IMR-90 (cell line): Measurements from ENCODE around the gene MAP1LC3B2.

ENCODE experiments used
- CEBPB ChIP-seq: IDR thresholded peaks from 2 replicates; pipeline ENCODE4 v1.6.1; 2012; ENCODE audit warnings: low read depth, low read length, improper control_type of control experiment
- CHD1 ChIP-seq: IDR thresholded peaks from 2 replicates; pipeline ENCODE4 v1.6.1; 2012; ENCODE audit warnings: low read depth, low read length, improper control_type of control experiment
- MXI1 ChIP-seq: IDR thresholded peaks from 2 replicates; pipeline ENCODE4 v1.6.1; 2012; ENCODE audit warnings: low read depth, mild to moderate bottlenecking, low read length, moderate library complexity, borderline replicate concordance
- POLR2A ChIP-seq: IDR thresholded peaks from 2 replicates; pipeline ENCODE4 v1.6.1; 2012; ENCODE audit warnings: mild to moderate bottlenecking, low read depth, low read length
- RCOR1 ChIP-seq: IDR thresholded peaks from 2 replicates; pipeline ENCODE4 v1.6.1; 2012; ENCODE audit warnings: mild to moderate bottlenecking, low read length, improper control_type of control experiment; ENCODE audit not compliant: insufficient replicate concordance
- RFX5 ChIP-seq: IDR thresholded peaks from 2 replicates; pipeline ENCODE4 v1.8.0; 2012; ENCODE audit warnings: low read depth, mild to moderate bottlenecking, low read length, moderate library complexity
- SMC3 ChIP-seq: fragments of 150-350 bp; IDR thresholded peaks from 2 replicates; pipeline ENCODE4 v1.6.1; 2016; ENCODE audit warnings: low read depth, mild to moderate bottlenecking, antibody characterized with exemption, low read length, moderate library complexity
- USF2 ChIP-seq: fragments of 150-350 bp; IDR thresholded peaks from 2 replicates; pipeline ENCODE4 v1.6.1; 2017; ENCODE audit warnings: mild to moderate bottlenecking, antibody characterized with exemption, low read length, low read depth
- TF ChIP-seq, protein P1 (sequence below): conservative IDR thresholded peaks from 2 replicates; pipeline ENCODE4 v1.5.1; 2012; ENCODE audit warnings: mild to moderate bottlenecking, low read depth, low read length, improper control_type of control experiment
- TF ChIP-seq, protein P2 (sequence below): fragments of 150-350 bp; IDR thresholded peaks from 2 replicates; pipeline ENCODE4 v1.6.1; 2016; ENCODE audit warnings: low read depth, mild to moderate bottlenecking, low read length, moderate library complexity, borderline replicate concordance

- TF ChIP-seq POLR2A (no peak), CEBPB (no peak), CHD1 (no peak), RFX5 (no peak), RCOR1 (no peak), MXI1 (no peak), USF2 (no peak), SMC3 (no peak)
- TF ChIP-seq, protein P1, sequence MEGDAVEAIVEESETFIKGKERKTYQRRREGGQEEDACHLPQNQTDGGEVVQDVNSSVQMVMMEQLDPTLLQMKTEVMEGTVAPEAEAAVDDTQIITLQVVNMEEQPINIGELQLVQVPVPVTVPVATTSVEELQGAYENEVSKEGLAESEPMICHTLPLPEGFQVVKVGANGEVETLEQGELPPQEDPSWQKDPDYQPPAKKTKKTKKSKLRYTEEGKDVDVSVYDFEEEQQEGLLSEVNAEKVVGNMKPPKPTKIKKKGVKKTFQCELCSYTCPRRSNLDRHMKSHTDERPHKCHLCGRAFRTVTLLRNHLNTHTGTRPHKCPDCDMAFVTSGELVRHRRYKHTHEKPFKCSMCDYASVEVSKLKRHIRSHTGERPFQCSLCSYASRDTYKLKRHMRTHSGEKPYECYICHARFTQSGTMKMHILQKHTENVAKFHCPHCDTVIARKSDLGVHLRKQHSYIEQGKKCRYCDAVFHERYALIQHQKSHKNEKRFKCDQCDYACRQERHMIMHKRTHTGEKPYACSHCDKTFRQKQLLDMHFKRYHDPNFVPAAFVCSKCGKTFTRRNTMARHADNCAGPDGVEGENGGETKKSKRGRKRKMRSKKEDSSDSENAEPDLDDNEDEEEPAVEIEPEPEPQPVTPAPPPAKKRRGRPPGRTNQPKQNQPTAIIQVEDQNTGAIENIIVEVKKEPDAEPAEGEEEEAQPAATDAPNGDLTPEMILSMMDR = no peak
- TF ChIP-seq, protein P2, sequence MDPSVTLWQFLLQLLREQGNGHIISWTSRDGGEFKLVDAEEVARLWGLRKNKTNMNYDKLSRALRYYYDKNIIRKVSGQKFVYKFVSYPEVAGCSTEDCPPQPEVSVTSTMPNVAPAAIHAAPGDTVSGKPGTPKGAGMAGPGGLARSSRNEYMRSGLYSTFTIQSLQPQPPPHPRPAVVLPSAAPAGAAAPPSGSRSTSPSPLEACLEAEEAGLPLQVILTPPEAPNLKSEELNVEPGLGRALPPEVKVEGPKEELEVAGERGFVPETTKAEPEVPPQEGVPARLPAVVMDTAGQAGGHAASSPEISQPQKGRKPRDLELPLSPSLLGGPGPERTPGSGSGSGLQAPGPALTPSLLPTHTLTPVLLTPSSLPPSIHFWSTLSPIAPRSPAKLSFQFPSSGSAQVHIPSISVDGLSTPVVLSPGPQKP = no peak
Observed at GRCh38 chr12:116552773-116553373, 6.3 kb upstream of the MAP1LC3B2 start.
